HG03135 (cell line): ENCODE results near the gene CDH6.

Experiments used
- ATAC-seq: cut with Tn5 transposase; IDR thresholded peaks from one replicate; pipeline ENCODE4 v1.9.1; 2021; ENCODE audit warnings: mild to moderate bottlenecking, moderate library complexity; ENCODE audit not compliant: unreplicated experiment

CDH6 gene

DNA sequence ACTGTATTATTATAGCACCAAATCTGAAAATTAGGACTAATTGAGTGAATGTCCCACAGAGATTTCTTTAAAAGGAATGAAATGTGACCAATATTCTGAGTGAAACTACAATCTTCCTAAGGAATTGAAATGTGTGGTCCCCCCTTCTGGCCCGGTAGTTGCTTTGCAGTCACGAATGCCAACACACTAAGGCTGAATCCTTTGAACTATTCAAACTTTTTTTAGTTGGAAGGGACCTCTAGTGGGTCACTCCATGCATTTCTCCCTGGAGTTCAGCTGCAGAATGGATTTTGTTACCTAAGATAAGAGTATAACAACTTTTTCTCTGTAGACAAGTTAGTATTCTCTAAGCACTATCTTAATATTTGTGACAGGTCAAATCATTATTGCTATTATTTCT, 2.8 kb downstream of the CDH6 start:
- ATAC-seq = no peak

DNA sequence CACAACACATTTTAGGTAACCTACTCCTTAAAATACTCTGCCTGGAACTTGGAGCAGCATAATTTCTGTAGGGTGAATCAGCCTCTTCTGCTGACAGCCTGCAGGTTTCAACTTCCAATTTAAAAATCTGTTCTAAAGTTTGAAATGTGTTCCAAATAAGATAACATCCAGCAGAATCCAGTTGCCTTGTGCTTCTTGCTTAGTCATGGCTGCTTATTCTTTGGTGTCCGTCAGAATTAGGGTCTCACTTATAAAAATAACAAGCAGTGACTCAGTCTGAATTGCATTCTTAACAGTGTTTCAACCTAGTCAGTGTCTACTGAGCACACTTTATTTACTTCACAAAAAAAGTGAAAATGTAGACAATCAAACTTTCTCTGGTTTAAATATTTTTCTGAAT, 3.7 kb downstream of the CDH6 start:
- no peak for ATAC-seq

DNA sequence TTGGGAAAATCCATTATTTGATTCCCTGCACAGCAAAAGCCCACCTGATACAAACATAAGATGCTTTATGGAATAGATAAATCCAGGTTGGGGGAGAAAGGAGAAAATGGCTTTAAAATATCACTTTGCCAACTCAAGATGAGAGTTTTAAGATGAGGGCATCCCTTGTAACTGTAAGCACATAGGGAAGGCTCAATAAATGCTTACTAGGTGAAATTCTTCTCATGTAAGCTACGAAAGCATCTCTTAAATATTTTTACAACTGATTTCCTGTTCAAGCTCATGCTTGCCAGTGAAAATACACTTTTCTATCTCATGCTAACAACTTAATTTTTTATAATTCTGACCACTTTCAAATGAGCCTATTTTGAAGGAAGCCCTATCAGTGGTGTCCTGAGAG, 11.5 kb downstream of the CDH6 start:
- no peak for ATAC-seq

GRCh38 chr5:31208043-31208442, 14.6 kb downstream of the CDH6 start:
- ATAC-seq = no peak

GRCh38 chr5:31209334-31209733, 15.8 kb downstream of the CDH6 start:
- no peak for ATAC-seq

DNA sequence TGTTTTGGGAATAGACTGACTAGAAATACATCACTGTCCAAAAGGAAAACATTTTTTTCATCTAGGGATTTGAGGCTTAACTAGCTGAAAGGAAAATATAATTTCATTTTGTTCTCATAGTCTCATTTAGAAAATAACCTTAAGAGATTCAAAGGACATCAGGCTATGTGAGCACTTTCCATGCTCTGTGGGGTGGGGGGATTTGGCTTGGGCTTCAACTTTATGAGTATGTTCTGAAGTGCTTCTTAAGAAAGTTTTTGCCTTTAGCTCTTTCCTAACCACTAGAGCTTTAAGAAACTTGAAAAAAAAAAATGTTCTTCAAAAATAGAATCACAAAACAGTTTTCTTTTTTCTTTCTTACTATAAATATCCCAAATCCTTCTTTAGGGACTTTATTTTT, 17.6 kb downstream of the CDH6 start:
- no peak for ATAC-seq

- ATAC-seq = no peak
These were observed 19.8 kb downstream of the CDH6 start for GRCh38 chr5:31213257-31213656.

- ATAC-seq = no peak
These were observed 20.2 kb downstream of the CDH6 start for GRCh38 chr5:31213705-31214121.

DNA sequence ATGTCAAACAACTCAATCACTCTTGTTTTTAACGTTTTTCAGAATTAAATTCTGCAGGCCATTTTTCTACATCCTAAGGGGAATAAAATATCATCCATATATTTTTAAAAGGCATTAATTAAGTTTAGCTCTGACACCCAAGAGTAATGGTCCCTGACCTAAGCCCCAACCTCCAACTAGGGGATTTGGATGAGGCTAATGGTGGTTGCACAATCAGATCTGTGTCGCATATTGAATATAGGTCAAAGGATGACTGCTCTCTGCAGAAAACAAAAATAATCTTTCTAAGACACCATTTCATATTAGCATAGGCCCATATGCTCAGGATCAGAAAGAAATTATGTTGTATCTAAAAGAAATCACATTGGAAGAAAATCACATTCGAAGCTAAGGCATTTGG, 20.7 kb downstream of the CDH6 start:
- ATAC-seq = no peak

DNA sequence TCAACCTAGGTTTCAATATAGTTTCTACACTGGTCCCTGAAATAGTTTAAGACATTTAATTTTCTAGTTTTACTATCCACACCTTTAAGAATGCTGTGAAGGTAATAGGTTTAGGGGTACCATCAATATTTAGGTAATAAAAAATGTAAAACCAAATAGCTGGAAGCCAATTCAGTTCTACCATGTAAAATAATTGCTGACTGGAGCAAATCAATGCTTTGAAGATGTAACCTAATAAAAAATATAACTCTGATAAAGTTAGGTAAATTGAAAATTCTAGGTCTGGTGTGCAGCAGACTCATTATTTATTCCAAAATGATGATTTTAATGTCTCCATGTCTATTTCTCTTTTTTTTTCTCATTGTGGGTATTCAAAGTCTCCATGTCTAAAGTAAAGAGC, 21.8 kb downstream of the CDH6 start:
- no peak for ATAC-seq

- ATAC-seq = no peak
These were observed 24.0 kb downstream of the CDH6 start for GRCh38 chr5:31217446-31217845.

DNA sequence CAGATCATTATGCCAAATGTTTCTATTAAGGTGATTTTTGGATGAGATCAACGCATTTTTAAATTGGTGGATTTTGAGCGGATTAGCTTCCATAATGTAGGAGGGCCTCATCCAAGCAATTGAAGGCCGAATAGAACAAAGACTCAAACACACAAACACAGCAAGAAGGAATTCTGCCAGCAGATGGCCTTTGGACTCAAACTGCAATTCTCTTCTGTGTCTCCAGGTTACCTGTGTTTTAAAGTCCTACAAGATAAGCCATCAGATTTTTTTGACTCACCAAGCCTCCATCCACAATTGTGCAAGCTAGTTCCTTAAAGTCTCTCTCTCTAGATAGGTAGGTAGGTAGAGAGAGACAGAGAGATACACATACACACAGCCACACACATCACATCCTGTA, 25.5 kb downstream of the CDH6 start:
- no peak for ATAC-seq

DNA sequence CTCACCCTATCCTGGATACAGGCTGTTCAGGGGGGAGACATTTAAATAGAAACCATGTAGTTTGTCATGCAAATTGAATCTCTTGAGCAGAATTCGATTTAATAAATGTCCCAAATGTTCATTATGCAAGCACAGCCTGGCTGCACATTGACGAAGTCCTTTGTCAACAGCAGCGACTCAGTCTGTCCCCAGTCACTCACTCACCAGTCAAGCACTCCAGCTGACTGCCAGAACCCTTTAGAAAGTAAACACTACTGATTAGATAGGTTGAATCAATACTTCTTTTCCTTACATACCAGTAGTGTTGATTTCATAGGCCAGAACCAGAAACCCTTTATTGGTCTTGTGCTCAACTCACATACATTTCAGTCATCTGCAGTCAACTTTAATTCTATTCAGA, 27.5 kb downstream of the CDH6 start:
- ATAC-seq = no peak

- no peak for ATAC-seq
These were observed 31.6 kb downstream of the CDH6 start for GRCh38 chr5:31225118-31225517.

DNA sequence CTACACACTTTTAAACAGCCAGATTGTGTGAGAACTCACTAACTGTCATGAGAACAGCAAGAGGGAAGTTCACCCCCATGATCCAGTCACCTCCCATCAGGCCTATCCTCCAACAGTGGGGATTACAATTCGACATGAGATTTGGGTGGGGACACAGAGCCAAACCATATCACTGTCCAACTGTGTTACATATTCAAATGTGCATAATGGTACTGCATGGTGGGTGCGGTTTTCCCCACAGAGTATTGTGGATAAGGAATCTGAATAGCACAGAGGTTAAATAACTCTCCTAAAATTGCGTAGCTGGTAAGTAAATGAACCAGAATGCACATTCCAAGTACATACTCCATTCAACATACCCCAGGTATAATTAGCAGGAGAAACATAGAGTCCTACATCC, 32.1 kb downstream of the CDH6 start:
- ATAC-seq = no peak

GRCh38 chr5:31226651-31227050, 33.2 kb downstream of the CDH6 start:
- ATAC-seq = no peak

- no peak for ATAC-seq
These were observed 35.8 kb downstream of the CDH6 start for GRCh38 chr5:31229266-31229665.

GRCh38 chr5:31231177-31231838, 37.8 kb downstream of the CDH6 start:
- no peak for ATAC-seq

DNA sequence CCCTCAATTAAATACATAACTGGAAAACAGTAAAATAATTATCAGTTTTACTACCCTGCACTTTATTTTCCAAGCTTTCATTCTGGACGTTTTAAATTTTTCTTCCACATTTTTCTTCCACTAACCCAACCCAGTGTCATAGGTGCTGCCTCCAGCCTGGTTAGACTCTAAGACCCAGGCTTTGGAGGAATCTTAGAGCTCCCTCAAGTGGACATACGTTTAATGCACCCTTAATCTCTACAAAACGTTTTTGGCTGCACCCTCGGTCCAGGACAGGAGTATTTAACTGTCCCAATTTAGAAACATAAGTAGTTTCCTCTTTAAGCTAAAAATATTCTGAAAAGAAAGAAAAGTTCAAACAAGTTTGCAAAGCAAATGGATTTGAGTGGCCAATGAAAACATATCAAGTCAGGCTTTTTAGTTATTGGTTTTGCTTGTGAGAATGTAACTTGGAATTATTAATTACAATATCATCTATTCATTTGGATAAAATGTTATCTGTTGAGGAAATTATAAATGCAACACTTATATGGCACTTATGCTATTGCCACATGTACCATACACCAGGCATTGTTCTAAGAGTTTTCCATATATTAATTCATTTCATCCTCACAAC, 38.9 kb downstream of the CDH6 start:
- no peak for ATAC-seq

GRCh38 chr5:31235381-31235780, 41.9 kb downstream of the CDH6 start:
- ATAC-seq = no peak

DNA sequence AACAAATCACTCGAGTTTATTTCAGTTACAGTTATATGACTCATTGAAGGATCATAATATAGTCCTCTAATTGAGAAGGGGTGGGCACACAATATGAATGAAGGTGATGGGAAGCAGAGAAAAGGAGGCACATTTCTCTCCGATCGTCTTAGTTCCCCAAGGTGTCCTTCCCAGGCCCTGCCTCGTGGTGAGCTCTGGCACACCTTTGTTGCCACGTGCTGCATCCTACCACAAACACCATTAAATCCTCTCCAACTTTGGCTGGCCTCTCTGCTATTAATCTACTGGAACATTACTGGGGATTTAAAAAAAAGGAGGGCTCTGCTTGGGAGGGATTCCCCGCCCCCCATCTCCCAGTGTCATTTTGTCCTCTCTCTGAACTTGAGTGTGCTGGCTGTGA, 42.9 kb downstream of the CDH6 start:
- no peak for ATAC-seq

- ATAC-seq = no peak
These were observed 43.7 kb downstream of the CDH6 start for GRCh38 chr5:31237174-31237573.

DNA sequence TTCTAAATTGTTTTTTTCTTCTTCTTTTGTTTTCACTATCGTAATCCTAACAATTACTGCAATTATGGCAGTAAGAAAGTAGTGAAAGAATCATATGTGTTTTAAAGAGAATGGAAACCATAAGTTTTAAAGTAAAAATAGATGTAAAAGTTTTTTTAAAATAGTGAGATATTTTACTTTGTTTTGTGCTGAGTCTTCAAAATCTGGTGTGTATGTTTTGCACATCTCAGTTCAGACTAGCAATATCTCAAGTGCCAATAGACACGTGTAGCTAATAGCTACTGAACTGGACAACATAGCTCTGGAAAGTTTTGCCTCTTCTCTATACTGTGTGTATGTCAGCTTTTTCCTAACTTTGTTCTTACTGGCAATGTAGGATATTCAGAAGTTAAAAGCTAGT, 45.0 kb downstream of the CDH6 start:
- no peak for ATAC-seq
